Endometrial microvascular endothelial cells (primary cell): ENCODE measurements around the gene DDX23. TPM values are rescaled to one million over a fixed set of nuclear protein-coding genes. Genes with fewer than 3 reads are reported as not detected.

Experiments used
- in situ Hi-C: cut with HindIII; loops from 2 replicates; pipeline ENCODE4 v1.10.0; 2017; ENCODE audit warnings: low sequenced_read_pairs, low pct_unique_long_range_greater_than_20kb; ENCODE audit errors: inconsistent ontology term
- total RNA-seq: library from RNA; depleted of rRNA; stranded (reverse); fragments of >200 nt; gene quantifications from one replicate; pipeline ENCODE4 v1.2.3, GENCODE V29; 2015; ENCODE audit errors: inconsistent ontology term

DDX23 gene
- total RNA-seq, 1 donor from 2014 or later = 86.7 TPM

GRCh38 chr12:48782457-48783395 lies 69.2 kb downstream of the DDX23 start:
- in situ Hi-C loops = no loop called here

GRCh38 chr12:48781750-48782456 lies 70.1 kb downstream of the DDX23 start:
- in situ Hi-C loops = no loop called here

- in situ Hi-C loops = no loop called here
These were observed 71.5 kb downstream of the DDX23 start for GRCh38 chr12:48780381-48781025.

- in situ Hi-C loops = no loop called here
These were observed 72.1 kb downstream of the DDX23 start for GRCh38 chr12:48779869-48780268.

Other genes starting within 250 kb of the DDX23 start
- gene KANSL2, start 169.9 kb downstream of the DDX23 start, total RNA-seq = 41.0 TPM
- gene CCNT1, start 135.5 kb downstream of the DDX23 start, total RNA-seq = 14.6 TPM
- 15.6 TPM for gene ADCY6, start 63.1 kb downstream of the DDX23 start, total RNA-seq
- gene CACNB3, start 33.7 kb downstream of the DDX23 start, total RNA-seq = 12.1 TPM
- gene RND1, start 13.7 kb upstream of the DDX23 start, total RNA-seq = 4.2 TPM
- gene FKBP11, start 73.3 kb upstream of the DDX23 start, total RNA-seq = 53.0 TPM
- 114 TPM for gene ARF3, start 105.3 kb upstream of the DDX23 start, total RNA-seq
- gene WNT10B, start 119.6 kb upstream of the DDX23 start, total RNA-seq = not detected
- gene WNT1, start 126.2 kb upstream of the DDX23 start, total RNA-seq = not detected
- 0.93 TPM for gene DDN, start 147.2 kb upstream of the DDX23 start, total RNA-seq
- 87.2 TPM for gene PRKAG1, start 166.6 kb upstream of the DDX23 start, total RNA-seq
- 23.4 TPM for gene KMT2D, start 208.6 kb upstream of the DDX23 start, total RNA-seq
- gene RHEBL1, start 217.8 kb upstream of the DDX23 start, total RNA-seq = 0.46 TPM
- 6.2 TPM for gene DHH, start 242.6 kb upstream of the DDX23 start, total RNA-seq